ENCODE data around the gene ARHGAP27.

Gene ARHGAP27

GRCh38 chr17:45384789-45385262 lies 47.8 kb downstream of the ARHGAP27 start:
- DNase-seq = no peak

DNA sequence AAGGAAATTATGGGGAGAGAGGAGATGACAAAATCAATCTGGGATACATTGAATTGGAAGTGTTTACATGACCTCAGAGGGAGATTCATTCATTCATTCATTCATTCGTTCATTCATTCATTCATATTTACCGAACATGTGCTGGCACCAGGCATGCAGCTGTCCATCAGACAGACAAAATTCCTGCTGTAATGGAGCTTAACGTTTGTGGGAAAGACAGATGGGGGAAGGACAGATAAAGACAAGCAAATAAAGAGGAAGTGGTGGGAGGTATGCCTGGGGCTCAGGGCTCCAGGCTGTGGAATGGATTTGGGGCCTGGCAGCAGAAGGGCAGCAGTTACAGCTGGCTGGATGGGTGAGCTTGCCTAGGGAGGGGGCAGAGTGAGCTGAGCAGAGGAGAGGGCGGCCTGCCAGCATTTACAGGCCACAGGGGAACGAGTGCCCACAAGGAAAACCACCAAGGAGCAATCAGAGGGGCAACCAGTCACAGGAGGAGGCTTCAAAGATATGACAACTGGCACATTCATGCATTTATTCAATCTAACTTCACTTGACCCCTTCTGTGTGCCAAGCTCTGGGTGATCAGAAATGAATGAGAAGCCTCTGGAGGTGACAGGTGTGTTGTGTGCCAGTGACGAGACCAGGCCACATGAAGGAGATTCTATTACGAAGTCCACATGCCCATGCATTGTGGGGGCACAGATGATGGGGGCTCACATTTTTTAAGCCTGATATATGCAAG lies 48.5 kb downstream of the ARHGAP27 start:
- DNase-seq = no peak

GRCh38 chr17:45383003-45383402 lies 49.7 kb downstream of the ARHGAP27 start:
- DNase-seq = no peak

GRCh38 chr17:45382226-45382625 lies 50.4 kb downstream of the ARHGAP27 start:
- no peak for DNase-seq

DNA sequence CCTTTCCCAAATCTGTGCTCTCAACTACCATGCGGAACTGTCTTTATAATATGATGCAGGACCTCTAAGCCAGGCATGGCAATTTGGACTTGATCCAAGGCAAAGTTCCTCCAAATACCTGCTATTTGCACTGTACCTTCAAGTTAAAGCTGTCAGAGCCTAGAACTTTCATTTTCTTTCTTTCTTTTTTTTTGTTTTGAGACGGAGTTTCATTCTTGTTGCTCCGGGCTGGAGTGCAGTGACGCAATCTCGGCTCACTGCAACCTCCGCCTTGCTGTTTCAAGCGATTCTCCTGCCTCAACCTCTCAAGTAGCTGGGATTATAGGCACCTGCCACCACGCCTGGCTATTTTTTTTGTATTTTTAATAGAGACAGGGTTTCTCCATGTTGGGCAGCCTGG lies 51.7 kb downstream of the ARHGAP27 start:
- no peak for DNase-seq

GRCh38 chr17:45380046-45380765 lies 52.5 kb downstream of the ARHGAP27 start:
- no peak for DNase-seq

DNA sequence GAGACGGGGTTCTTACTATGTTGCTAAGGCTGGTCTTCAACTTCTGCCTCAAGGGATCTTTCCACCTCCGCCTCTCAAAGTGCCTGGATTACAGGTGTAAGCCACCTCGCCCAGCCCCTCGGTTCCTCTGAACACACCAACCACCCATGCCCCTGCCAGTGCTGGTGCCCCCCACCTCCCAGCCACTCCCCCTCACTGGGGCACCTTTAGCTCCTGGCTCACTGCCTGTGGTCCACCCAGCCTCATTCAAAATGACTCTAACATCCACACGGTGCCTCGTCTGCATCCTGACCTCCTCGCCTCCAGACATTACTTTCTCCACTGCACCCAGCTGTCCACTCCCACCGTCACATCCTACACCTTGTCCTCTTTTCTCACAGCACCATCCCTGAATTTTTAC lies 55.3 kb downstream of the ARHGAP27 start:
- no peak for DNase-seq

DNA sequence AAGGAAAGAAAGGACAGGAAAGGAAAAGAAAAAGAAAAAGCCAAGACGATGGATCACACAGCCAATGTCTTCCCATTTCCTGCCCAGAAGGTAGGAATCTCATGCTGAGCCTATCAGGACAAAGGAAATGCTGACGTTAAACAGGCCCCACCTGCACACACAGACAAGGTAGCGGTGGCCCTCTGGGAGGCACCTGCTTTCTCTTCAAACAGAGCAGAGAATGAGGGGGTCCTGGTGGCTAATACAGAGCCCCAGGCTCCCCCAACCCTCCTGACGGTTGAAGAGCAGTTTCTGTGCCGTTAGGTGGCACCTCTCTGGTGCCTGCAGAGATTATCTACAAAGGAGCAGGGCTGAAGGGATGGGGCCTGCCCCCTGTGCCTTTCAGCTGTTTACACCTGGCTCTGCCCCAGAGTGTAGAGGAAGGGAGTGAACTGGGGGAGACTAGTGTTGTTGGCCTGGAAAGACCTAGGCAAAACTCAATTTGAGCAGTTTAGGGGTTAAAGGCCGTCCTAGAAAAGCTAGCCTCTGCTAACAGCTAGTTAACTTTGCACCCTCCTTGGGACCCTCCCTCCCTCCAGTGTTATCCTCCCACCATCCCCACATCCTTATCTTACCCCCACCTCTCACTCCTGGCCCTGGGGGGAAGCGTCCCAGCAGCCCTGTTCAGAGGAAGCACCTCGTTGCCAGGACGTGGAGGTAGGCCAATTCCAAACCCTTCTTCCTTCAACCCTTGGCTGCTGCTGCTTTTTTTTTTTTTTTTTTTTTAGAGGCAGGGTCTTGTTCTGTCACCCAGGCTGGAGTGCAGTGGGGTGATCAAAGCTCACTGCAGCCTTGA lies 56.3 kb downstream of the ARHGAP27 start:
- DNase-seq = no peak

- no peak for DNase-seq
Measured at GRCh38 chr17:45374501-45374900, 58.2 kb downstream of the ARHGAP27 start.

- peak; percentile 18 for DNase-seq
Measured at GRCh38 chr17:45372325-45372869, 60.3 kb downstream of the ARHGAP27 start.

DNA sequence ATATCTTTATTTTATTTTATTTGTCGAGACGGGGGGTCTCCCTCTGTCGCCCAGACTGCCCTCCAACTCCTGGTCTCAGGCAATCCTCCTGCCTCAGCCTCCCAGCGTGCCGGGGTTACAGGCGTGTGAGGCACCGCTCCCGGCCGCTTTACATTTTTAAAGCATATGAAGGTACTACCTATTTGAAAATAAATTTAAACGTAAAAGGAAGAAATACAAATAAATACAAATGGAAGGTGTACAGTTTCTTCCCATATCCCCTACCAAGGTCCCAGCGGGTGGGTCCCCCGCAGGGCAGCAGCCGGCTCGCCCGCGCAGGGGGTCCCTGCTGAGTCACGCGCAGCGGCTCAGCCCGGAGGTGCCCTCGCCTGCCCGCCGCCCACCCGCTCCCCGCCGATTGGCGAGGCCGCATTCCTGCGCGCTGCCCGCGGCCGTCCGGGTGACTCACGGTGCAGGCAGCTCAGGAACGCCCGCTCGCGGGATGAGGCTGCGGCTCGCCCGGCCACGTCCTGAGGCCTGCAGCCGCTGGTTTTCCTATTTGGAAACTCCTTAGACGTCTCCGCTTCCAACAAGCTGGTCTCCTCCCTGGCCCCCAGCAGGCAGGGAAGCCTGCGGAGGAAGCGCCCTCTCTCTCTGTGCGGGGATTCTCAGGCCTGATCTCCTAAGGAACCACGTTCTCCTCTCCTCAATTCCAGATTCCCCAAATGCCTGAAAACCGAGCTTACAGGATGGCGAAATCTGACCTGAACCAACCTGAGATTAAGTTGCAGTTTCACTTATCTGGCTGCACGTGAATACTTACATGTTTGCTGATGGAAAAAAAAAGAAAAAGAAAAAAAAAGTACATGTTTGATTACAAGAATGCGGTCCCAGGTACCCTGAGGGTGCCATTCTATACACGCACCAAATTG lies 61.0 kb downstream of the ARHGAP27 start:
- DNase-seq = peak; percentile 70

DNA sequence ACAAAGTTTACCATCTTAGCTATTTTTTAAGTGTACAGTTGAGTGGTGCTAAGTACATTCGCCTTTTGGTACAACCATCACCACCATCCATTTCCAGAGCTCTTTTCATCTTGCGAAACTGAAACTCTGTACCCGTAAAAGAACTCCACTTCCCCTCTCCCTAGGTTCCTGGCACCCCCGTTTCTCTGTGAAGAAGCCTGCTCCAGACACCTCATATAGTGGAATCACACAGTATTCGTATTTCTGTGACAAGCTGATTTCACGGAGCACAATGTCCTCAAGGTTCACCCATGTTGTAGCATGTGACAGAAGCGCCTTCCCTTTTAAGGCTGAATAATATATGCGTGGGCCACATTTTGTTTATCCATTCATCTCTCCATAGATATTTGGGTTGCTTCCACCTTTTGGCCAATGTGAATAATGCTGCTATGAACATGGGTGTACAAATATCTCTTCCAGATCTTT lies 61.7 kb downstream of the ARHGAP27 start:
- DNase-seq = peak; percentile 12

- no peak for DNase-seq
Measured at GRCh38 chr17:45369421-45369820, 63.2 kb downstream of the ARHGAP27 start.

- DNase-seq = no peak
Measured at GRCh38 chr17:45368651-45369050, 64.0 kb downstream of the ARHGAP27 start.

DNA sequence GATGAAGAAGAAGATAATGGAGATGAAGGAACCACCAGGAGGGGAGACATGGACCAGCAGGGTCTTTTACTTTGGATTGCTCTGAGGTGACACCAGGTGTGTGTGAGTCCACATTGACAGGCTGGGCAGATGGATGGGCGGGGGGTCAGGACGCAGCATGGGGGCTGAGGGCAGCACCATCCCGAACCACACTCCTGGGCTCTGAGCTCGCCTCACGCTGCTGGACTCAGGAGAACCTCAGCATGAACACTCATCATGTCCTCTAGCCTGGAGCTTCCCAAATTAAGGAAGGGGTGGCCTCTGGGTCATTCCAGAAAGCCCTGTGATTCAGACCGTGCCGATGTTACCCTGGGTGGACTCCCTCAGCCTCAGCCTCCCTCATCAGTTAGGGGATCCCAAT lies 65.5 kb downstream of the ARHGAP27 start:
- no peak for DNase-seq

- DNase-seq = no peak
Measured at GRCh38 chr17:45366691-45367090, 66.0 kb downstream of the ARHGAP27 start.

DNA sequence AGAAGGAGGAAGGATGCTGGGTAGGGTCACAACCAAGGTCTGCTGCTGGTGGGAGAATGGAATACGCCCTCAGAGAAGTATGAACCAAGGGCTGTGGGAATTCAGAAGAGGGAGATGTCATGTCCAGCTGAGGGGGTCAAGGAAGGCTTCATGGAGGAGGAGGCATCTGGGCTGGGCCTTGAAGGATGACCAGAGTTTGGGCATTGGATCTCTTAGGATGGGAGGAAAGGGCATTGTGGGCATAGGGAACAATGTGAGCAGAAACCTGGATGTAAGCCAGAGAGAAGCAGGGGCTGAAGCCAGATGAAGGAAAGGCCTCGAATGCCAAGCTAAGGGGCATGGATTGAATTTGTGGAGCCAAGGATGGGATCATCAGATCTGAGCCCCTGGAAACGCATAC lies 66.6 kb downstream of the ARHGAP27 start:
- no peak for DNase-seq

DNA sequence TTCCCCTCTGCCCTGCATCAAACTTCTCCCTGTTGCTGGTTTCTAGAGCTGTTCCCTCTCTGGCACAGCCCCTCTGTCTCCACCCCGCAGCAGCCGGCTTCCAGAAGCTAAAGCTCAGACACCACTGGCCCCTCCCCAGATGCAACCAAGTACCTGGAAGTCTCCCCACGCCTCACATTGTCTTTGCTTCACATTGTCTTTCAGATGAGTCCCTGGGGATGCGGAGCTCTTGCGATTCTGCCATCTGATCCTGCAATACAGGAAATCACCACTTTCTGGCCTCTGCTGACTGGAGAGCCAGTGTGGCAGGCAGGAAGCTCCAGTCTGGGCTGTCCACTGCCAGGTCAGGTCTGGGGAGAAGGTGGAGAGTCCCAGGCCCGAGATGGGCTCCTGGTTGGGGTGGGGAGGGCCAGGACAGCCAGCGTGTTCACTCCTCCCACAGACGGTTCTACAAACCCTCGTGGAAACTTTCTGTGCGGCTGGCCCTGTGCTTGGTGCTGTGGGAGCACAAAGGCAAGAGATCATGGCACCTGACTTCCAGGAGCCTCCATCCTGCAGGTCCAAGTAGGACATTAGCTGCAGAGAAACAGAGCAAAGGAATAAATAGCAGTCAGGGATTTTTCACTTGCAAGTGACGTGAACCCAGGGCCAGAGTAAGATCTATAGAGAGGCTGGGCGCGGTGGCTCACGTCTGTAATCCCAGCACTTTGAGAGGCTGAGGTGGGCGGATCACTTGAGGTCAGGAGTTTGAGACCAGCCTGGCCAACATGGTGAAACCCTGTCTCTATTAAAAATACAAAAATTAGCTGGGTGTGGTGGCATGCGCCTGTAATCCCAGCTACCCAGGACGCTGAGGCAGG lies 67.9 kb downstream of the ARHGAP27 start:
- DNase-seq = no peak

- no peak for DNase-seq
Measured at GRCh38 chr17:45363498-45363897, 69.2 kb downstream of the ARHGAP27 start.

GRCh38 chr17:45361976-45362375 lies 70.7 kb downstream of the ARHGAP27 start:
- no peak for DNase-seq

GRCh38 chr17:45361451-45361850 lies 71.2 kb downstream of the ARHGAP27 start:
- no peak for DNase-seq

Data from stimulated activated CD8-positive, alpha-beta memory T cell treated with anti-CD3 and anti-CD28 coated beads, Interleukin-4, amount 100 ng/mL, for 48 hours (primary cell).